GM23338 (cell line): ENCODE measurements around the gene GPR176. TPM values are rescaled to one million over a fixed set of nuclear protein-coding genes. Genes with fewer than 3 reads are reported as not detected.
A peak's percentile ranks its signal among the peaks of the same experiment; 100 is the strongest.

Source experiments
- ATAC-seq: fragments of 200-7000 bp; cut with Tn5 transposase; 3 replicates; pipeline ENCODE4 v1.9.1; 2020
- DNase-seq: peaks from one replicate; pipeline ENCODE4 v3.0.0-alpha.2; 2015; ENCODE audit warnings: low spot score
- H2AFZ ChIP-seq: fragments of 200-600 bp; sonication (generic); 2 replicates; pipeline ENCODE4 v1.8.0; 2016; ENCODE audit warnings: antibody characterized with exemption, mild to moderate bottlenecking, moderate library complexity
- H3F3A ChIP-seq: fragments of 200-600 bp; sonication (generic); replicated peaks from 2 replicates; pipeline ENCODE4 v1.8.0; 2017; ENCODE audit warnings: antibody characterized with exemption, mixed run types, low read depth
- H3K27ac ChIP-seq: fragments of 200-600 bp; sonication (generic); 2 replicates; pipeline ENCODE4 v1.6.1; 2016; ENCODE audit warnings: low read depth
- H3K27me3 ChIP-seq: fragments of 200-600 bp; sonication (generic); 2 replicates; pipeline ENCODE4 v1.8.0; 2016; ENCODE audit warnings: mild to moderate bottlenecking, mixed run types, moderate library complexity; ENCODE audit not compliant: insufficient read depth
- H3K36me3 ChIP-seq: fragments of 200-600 bp; sonication (generic); 2 replicates; pipeline ENCODE4 v1.8.0; 2016; ENCODE audit warnings: mild to moderate bottlenecking; ENCODE audit not compliant: insufficient read depth
- H3K4me1 ChIP-seq: fragments of 200-600 bp; sonication (generic); 2 replicates; pipeline ENCODE4 v1.8.0; 2016; ENCODE audit warnings: mild to moderate bottlenecking, moderate library complexity; ENCODE audit not compliant: insufficient read depth
- H3K4me2 ChIP-seq: fragments of 200-600 bp; sonication (generic); 2 replicates; pipeline ENCODE4 v1.7.1; 2017; ENCODE audit warnings: mixed run types
- H3K4me3 ChIP-seq: fragments of 200-600 bp; sonication (generic); 2 replicates; pipeline ENCODE4 v1.6.1; 2016; ENCODE audit warnings: mixed run types
- H3K79me2 ChIP-seq: fragments of 200-600 bp; sonication (generic); replicated peaks from 2 replicates; pipeline ENCODE4 v1.8.0; 2017; ENCODE audit warnings: mild to moderate bottlenecking; ENCODE audit not compliant: insufficient read depth
- H3K9me2 ChIP-seq: fragments of 200-600 bp; sonication (generic); 2 replicates; pipeline ENCODE4 v1.8.0; 2017; ENCODE audit not compliant: insufficient read depth
- H4K20me1 ChIP-seq: fragments of 200-600 bp; sonication (generic); replicated peaks from 2 replicates; pipeline ENCODE4 v1.8.0; 2017; ENCODE audit warnings: mild to moderate bottlenecking; ENCODE audit not compliant: insufficient read depth
- H3K27ac Mint-ChIP-seq: 2 replicates; pipeline ENCODE4 v1.8.0; 2020; ENCODE audit warnings: inconsistent platforms, mild to moderate bottlenecking, moderate library complexity, mixed read lengths
- H3K27me3 Mint-ChIP-seq: 3 replicates; pipeline ENCODE4 v1.8.0; 2022; ENCODE audit warnings: low read depth, mild to moderate bottlenecking, moderate library complexity, mixed read lengths, inconsistent platforms; ENCODE audit not compliant: insufficient read depth, poor library complexity
- H3K36me3 Mint-ChIP-seq: 3 replicates; pipeline ENCODE4 v1.8.0; 2021; ENCODE audit warnings: low read depth, mild to moderate bottlenecking, inconsistent platforms, moderate library complexity, mixed read lengths
- H3K4me1 Mint-ChIP-seq: 3 replicates; pipeline ENCODE4 v1.8.0; 2020; ENCODE audit warnings: mild to moderate bottlenecking, inconsistent platforms, mixed read lengths
- H3K4me3 Mint-ChIP-seq: 3 replicates; pipeline ENCODE4 v1.8.0; 2021; ENCODE audit warnings: moderate library complexity, mild to moderate bottlenecking, inconsistent platforms, mixed read lengths
- H3K9me3 Mint-ChIP-seq: 3 replicates; pipeline ENCODE4 v1.8.0; 2020; ENCODE audit warnings: moderate library complexity, mild to moderate bottlenecking, inconsistent platforms, mixed read lengths
- CREB1 ChIP-seq: fragments of 250-450 bp; sonication (Bioruptor Pico); IDR thresholded peaks from 2 replicates; pipeline ENCODE4 v1.5.0; 2020; ENCODE audit warnings: low read depth, mild to moderate bottlenecking, moderate library complexity
- EZH2 ChIP-seq: fragments of 200-600 bp; sonication (generic); IDR thresholded peaks from one replicate; pipeline ENCODE4 v1.8.0; 2017; ENCODE audit warnings: antibody characterized with exemption, mild to moderate bottlenecking, low read depth; ENCODE audit not compliant: unreplicated experiment
- JUNB ChIP-seq: IDR thresholded peaks from one replicate; pipeline ENCODE4 v1.6.1; 2016; ENCODE audit warnings: antibody characterized with exemption; ENCODE audit not compliant: unreplicated experiment
- NANOG ChIP-seq: IDR thresholded peaks from 2 replicates; pipeline ENCODE4 v1.6.1; 2016; ENCODE audit warnings: antibody characterized with exemption, borderline replicate concordance
- POLR2AphosphoS5 ChIP-seq: IDR thresholded peaks from 2 replicates; pipeline ENCODE4 v1.6.1; 2016; ENCODE audit warnings: antibody characterized with exemption, low read depth
- STAT1 ChIP-seq: IDR thresholded peaks from one replicate; pipeline ENCODE4 v1.6.1; 2016; ENCODE audit warnings: antibody characterized with exemption; ENCODE audit not compliant: unreplicated experiment
- ZNF114 ChIP-seq: fragments of 250-450 bp; sonication (Bioruptor Pico); IDR thresholded peaks from 2 replicates; pipeline ENCODE4 v1.5.0; 2020; ENCODE audit warnings: mild to moderate bottlenecking, moderate library complexity
- ZNF331 ChIP-seq: fragments of 250-450 bp; sonication (Bioruptor Pico); IDR thresholded peaks from 2 replicates; pipeline ENCODE4 v1.5.0; 2020; ENCODE audit warnings: low read depth, mild to moderate bottlenecking, moderate library complexity
- polyA plus RNA-seq: library from polyadenylated mRNA; unstranded; fragments of >200 nt; fragmentation: Nextera tagmentation; extraction: Ambion mirVana; gene quantifications from 2 replicates; pipeline ENCODE4 v1.2.1, GENCODE V29; 2016
- total RNA-seq: library from RNA; depleted of rRNA; stranded (reverse); fragments of >200 nt; shearing (Covaris generic); gene quantifications from 2 replicates; pipeline ENCODE4 v1.2.3, GENCODE V29; 2014
- TF ChIP-seq, protein P1 (sequence below), 2 experiments: fragments of 200-600 bp in 1 of 2; sonication (generic) in 1 of 2; conservative IDR thresholded peaks; 2 replicates each; pipeline versions ENCODE4 v1.5.1 to v1.6.1; 2016 to 2017; ENCODE audit warnings: antibody characterized with exemption in 2 of 2, low read depth in 2 of 2, mild to moderate bottlenecking in 2 of 2, moderate library complexity in 1 of 2
- TF ChIP-seq, protein P2 (sequence below): IDR thresholded peaks from one replicate; pipeline ENCODE4 v1.6.1; 2018; ENCODE audit warnings: antibody characterized with exemption; ENCODE audit not compliant: unreplicated experiment

Gene GPR176
- total and polyA plus RNA-seq, 2 experiments from 2014 or later, result 60.0 to 248 TPM

DNA sequence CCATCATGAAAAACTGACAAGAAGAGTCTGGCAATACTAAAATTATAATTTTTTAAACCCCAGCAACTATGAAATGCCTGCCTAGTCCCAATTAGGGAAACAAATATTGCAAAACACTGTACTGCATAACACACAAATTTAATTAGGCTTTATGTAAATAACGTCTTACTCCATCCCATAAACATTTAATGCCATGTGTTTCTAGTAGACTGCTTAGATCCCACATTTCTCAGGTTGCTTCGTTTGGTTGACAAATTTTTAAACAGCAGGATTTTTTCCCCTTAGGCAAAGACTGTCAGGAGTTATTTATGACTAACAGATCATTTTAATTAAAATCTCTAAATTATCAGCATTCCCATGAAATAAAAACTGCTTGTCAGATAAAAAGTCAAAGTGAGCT lies 43.7 kb upstream of the GPR176 start (continued):
- TF ChIP-seq EZH2, result no peak
- no peak for TF ChIP-seq JUNB
- no peak for TF ChIP-seq STAT1
- TF ChIP-seq, protein P1, sequence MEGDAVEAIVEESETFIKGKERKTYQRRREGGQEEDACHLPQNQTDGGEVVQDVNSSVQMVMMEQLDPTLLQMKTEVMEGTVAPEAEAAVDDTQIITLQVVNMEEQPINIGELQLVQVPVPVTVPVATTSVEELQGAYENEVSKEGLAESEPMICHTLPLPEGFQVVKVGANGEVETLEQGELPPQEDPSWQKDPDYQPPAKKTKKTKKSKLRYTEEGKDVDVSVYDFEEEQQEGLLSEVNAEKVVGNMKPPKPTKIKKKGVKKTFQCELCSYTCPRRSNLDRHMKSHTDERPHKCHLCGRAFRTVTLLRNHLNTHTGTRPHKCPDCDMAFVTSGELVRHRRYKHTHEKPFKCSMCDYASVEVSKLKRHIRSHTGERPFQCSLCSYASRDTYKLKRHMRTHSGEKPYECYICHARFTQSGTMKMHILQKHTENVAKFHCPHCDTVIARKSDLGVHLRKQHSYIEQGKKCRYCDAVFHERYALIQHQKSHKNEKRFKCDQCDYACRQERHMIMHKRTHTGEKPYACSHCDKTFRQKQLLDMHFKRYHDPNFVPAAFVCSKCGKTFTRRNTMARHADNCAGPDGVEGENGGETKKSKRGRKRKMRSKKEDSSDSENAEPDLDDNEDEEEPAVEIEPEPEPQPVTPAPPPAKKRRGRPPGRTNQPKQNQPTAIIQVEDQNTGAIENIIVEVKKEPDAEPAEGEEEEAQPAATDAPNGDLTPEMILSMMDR (conservative IDR thresholded peaks at IDR 0.05; ENCODE audit: low read depth in 2 of 2), result no peak
- TF ChIP-seq NANOG, result no peak
- TF ChIP-seq ZNF331 (CRISPR knock-in tag), result no peak
- no peak for TF ChIP-seq POLR2AphosphoS5
- TF ChIP-seq ZNF114, result no peak
- TF ChIP-seq, protein P2, sequence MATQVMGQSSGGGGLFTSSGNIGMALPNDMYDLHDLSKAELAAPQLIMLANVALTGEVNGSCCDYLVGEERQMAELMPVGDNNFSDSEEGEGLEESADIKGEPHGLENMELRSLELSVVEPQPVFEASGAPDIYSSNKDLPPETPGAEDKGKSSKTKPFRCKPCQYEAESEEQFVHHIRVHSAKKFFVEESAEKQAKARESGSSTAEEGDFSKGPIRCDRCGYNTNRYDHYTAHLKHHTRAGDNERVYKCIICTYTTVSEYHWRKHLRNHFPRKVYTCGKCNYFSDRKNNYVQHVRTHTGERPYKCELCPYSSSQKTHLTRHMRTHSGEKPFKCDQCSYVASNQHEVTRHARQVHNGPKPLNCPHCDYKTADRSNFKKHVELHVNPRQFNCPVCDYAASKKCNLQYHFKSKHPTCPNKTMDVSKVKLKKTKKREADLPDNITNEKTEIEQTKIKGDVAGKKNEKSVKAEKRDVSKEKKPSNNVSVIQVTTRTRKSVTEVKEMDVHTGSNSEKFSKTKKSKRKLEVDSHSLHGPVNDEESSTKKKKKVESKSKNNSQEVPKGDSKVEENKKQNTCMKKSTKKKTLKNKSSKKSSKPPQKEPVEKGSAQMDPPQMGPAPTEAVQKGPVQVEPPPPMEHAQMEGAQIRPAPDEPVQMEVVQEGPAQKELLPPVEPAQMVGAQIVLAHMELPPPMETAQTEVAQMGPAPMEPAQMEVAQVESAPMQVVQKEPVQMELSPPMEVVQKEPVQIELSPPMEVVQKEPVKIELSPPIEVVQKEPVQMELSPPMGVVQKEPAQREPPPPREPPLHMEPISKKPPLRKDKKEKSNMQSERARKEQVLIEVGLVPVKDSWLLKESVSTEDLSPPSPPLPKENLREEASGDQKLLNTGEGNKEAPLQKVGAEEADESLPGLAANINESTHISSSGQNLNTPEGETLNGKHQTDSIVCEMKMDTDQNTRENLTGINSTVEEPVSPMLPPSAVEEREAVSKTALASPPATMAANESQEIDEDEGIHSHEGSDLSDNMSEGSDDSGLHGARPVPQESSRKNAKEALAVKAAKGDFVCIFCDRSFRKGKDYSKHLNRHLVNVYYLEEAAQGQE, result no peak

DNA sequence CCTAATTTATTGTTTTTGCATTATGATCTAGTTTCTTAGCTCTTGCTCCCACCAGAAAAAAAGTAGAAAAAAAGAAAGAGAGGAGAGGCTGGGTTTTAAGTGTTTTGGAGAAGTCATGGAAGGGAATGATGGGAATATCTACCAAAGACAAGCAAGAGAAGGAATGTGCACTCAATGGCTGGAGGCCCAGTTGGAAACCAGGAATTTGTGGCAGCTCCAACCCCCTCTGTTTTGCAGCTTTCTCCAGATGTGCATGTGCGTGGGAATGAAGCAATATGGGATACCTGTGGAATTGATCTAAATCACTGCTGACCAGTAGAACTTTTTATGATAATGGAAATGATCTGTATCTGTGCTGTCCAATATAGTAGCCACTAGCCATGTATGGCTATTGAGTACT lies 41.0 kb upstream of the GPR176 start:
- Histone ChIP-seq H3F3A (no peaks in the 10 kb centered on the region), H3K36me3 (peaks cover 53% of the 10 kb centered on the region), H3K79me2 (no peaks in the 10 kb centered on the region), H3K27me3 (no peaks in the 10 kb centered on the region), H3K4me1 (no peaks in the 10 kb centered on the region), H3K27ac (peak overlapping the region; percentile 40; the same call in 1 of the 2 replicates), H3K4me3 (no peak overlapping the region), H4K20me1 (no peaks in the 10 kb centered on the region; the same call in 1 of the 2 replicates), H3K9me2 (no peaks in the 10 kb centered on the region), H3K4me2 (no peak overlapping the region), H2AFZ (no peak overlapping the region)
- Mint-ChIP-seq H3K4me1 (peaks cover 10% of the 10 kb centered on the region), H3K4me3 (no peak overlapping the region), H3K9me3 (no peaks in the 10 kb centered on the region), H3K27me3 (no peaks in the 10 kb centered on the region), H3K27ac (no peak overlapping the region), H3K36me3 (peaks cover 46% of the 10 kb centered on the region)
- ATAC-seq (no peak), DNase-seq (no peak)
- TF ChIP-seq NANOG (no peak), POLR2AphosphoS5 (no peak), CREB1 (CRISPR knock-in tag) (no peak), EZH2 (no peak), STAT1 (no peak)
- TF ChIP-seq, protein P2, result no peak
